Esophagus squamous epithelium (tissue), 4 donors: ENCODE data around the gene LZTR1.

Experiments
- CTCF ChIP-seq, 6 experiments: fragments of 450-650 bp in 4 of 6; fragments of 200-600 bp in 2 of 6; sonication (generic) in 2 of 6; IDR thresholded peaks; one replicate each; pipeline ENCODE4 v1.5.1; 2016 to 2019; ENCODE audit warnings: antibody characterized with exemption in 6 of 6, mild to moderate bottlenecking in 4 of 6, moderate library complexity in 4 of 6
- POLR2A ChIP-seq, 4 donors: fragments of 450-650 bp; IDR thresholded peaks; one replicate each; pipeline ENCODE4 v1.6.1; 2017; ENCODE audit warnings: antibody characterized with exemption in 4 of 4, mild to moderate bottlenecking in 4 of 4, moderate library complexity in 3 of 4

GRCh38 chr22:20998411-20999336, 16.6 kb downstream of the LZTR1 start:
- no peak for TF ChIP-seq CTCF (IDR thresholded peaks at IDR 0.05)
- TF ChIP-seq POLR2A (IDR thresholded peaks at IDR 0.05): no peak
